Panc1 (cell line): Measurements from ENCODE around the gene TIA1. TPM values are rescaled to one million over a fixed set of nuclear protein-coding genes. Genes with fewer than 3 reads are reported as not detected.
"Not testable (repeated sequence)": the region's sequence is repeated elsewhere in the genome, so short reads cannot be mapped to it uniquely, and the experiment has no call there.

ENCODE experiments used
- ATAC-seq: fragments of 200-7000 bp; cut with Tn5 transposase; 2 replicates; pipeline ENCODE4 v1.9.1; 2020; ENCODE audit warnings: mild to moderate bottlenecking, moderate library complexity
- BruUV-seq: library from RNA; stranded (reverse); fragments of 400-500 nt; replicated peaks from 2 replicates; lab custom pipeline; 2021; lab: Mats Ljungman, UMichigan
- CTCF ChIA-PET: fragments of 300-600 bp; sonication (Branson Sonifier 250); formaldehyde crosslinking; loops from one replicate; lab custom pipeline; 2022; ENCODE audit warnings: antibody characterized with exemption; lab: Charles Lee
- POLR2A ChIA-PET: fragments of 300-600 bp; sonication (Branson Sonifier 250); formaldehyde crosslinking; loops from one replicate; lab custom pipeline; 2022; ENCODE audit warnings: antibody characterized with exemption; lab: Charles Lee
- DNase-seq: peaks from one replicate; pipeline ENCODE4 v3.0.0-alpha.2; 2010; ENCODE audit warnings: low read depth, low spot score
- H3K27ac ChIP-seq: 2 replicates; pipeline ENCODE4 v1.5.1; 2011; ENCODE audit warnings: mild to moderate bottlenecking, low read length, inconsistent platforms
- H3K27me3 ChIP-seq: fragments of 200-500 bp; sonication (Bioruptor generic); 2 replicates; pipeline ENCODE4 v1.6.0; 2014; ENCODE audit warnings: low read length, inconsistent platforms; ENCODE audit not compliant: control insufficient read depth, insufficient read depth
- H3K36me3 ChIP-seq: fragments of 200-500 bp; sonication (Bioruptor generic); 2 replicates; pipeline ENCODE4 v1.5.1; 2014; ENCODE audit warnings: inconsistent platforms, mild to moderate bottlenecking, low read length, moderate library complexity; ENCODE audit not compliant: control insufficient read depth, insufficient read depth
- H3K4me1 ChIP-seq: 2 replicates; pipeline ENCODE4 v1.5.1; 2011; ENCODE audit warnings: inconsistent platforms, mild to moderate bottlenecking, low read length, moderate library complexity; ENCODE audit not compliant: control insufficient read depth, insufficient read depth
- H3K4me3 ChIP-seq, 2 experiments: 2 replicates each; pipeline ENCODE4 v1.5.1; 2011 to 2012; ENCODE audit warnings: low read depth in 2 of 2, low read length in 2 of 2, mild to moderate bottlenecking in 2 of 2, inconsistent platforms in 1 of 2, moderate library complexity in 1 of 2
- H3K9me3 ChIP-seq: fragments of 200-500 bp; sonication (Bioruptor generic); 2 replicates; pipeline ENCODE4 v1.5.1; 2014; ENCODE audit warnings: low read depth, mild to moderate bottlenecking, inconsistent platforms, low read length, moderate library complexity; ENCODE audit not compliant: control insufficient read depth, insufficient read depth
- CTCF ChIP-seq: fragments of 450-650 bp; IDR thresholded peaks from 2 replicates; pipeline ENCODE4 v1.5.1; 2017; ENCODE audit warnings: mild to moderate bottlenecking
- POLR2AphosphoS5 ChIP-seq: IDR thresholded peaks from 2 replicates; pipeline ENCODE4 v1.6.1; 2012; ENCODE audit warnings: mild to moderate bottlenecking, low read depth, low read length, moderate library complexity
- REST ChIP-seq, 2 experiments: IDR thresholded peaks; 2 replicates each; pipeline ENCODE4 v1.6.1; 2011 to 2012; ENCODE audit warnings: low read depth in 2 of 2, control low read depth in 1 of 2, low read length in 1 of 2, mild to moderate bottlenecking in 1 of 2, moderate library complexity in 1 of 2; ENCODE audit not compliant: insufficient read depth in 1 of 2
- SIN3A ChIP-seq: IDR thresholded peaks from 2 replicates; pipeline ENCODE4 v1.6.1; 2012; ENCODE audit warnings: low read depth, mild to moderate bottlenecking, low read length, moderate library complexity, borderline replicate concordance; ENCODE audit not compliant: insufficient read depth
- TCF7L2 ChIP-seq: IDR thresholded peaks from 2 replicates; pipeline ENCODE4 v1.6.1; 2011; ENCODE audit warnings: mild to moderate bottlenecking, low read depth, low read length, inconsistent platforms
- in situ Hi-C: cut with HindIII; loops from 2 replicates; pipeline ENCODE4 v1.10.0; 2016; ENCODE audit warnings: low sequenced_read_pairs, low pct_unique_long_range_greater_than_20kb
- intact Hi-C: fragments of 100-400 bp; cut with micrococcal nuclease; formaldehyde crosslinking; loops from one replicate; pipeline ENCODE4 v1.10.0; 2022; ENCODE audit not compliant: unreplicated experiment
- total RNA-seq: library from RNA; stranded (reverse); gene quantifications from one replicate; pipeline ENCODE4 v1.2.1, GENCODE V29; 2021; ENCODE audit not compliant: unreplicated experiment

TIA1 gene
- total RNA-seq, 1 experiment from 2014 or later = 113 TPM

- CTCF ChIA-PET = no interaction called here
These were observed 74.9 kb downstream of the TIA1 start for GRCh38 chr2:70173520-70173919.

GRCh38 chr2:70169654-70170245 lies 78.7 kb downstream of the TIA1 start:
- intact Hi-C loops, H3K27ac ChIP-seq, H3K9me3 ChIP-seq, BruUV-seq, DNase-seq, H3K36me3 ChIP-seq, ATAC-seq, H3K4me1 ChIP-seq, CTCF ChIA-PET, POLR2A ChIA-PET, H3K4me3 ChIP-seq, in situ Hi-C loops, H3K27me3 ChIP-seq: not testable (repeated sequence)

More at GRCh38 chr2:70173520-70173919, 74.9 kb downstream of the TIA1 start:
- Histone ChIP-seq H3K4me3 (no peak overlapping the region), H3K27me3 (no peaks in the 10 kb centered on the region), H3K4me1 (no peaks in the 10 kb centered on the region), H3K36me3 (peaks cover 4% of the 10 kb centered on the region; the same call in 1 of the 2 replicates), H3K27ac (no peak overlapping the region), H3K9me3 (no peaks in the 10 kb centered on the region)
- intact Hi-C loops = no loop called here
- TF ChIP-seq POLR2AphosphoS5 (no peak), TCF7L2 (no peak), SIN3A (no peak), CTCF (no peak), REST (IDR thresholded peaks at IDR 0.05; ENCODE audit: insufficient read depth in 1 of 2, low read depth in 2 of 2, low read length in 1 of 2) (no peak)
- POLR2A ChIA-PET = no interaction called here
- no TSS peak for BruUV-seq
- ATAC-seq (no peak), DNase-seq (no peak)
- in situ Hi-C loops = no loop called here

- intact Hi-C loops = no loop called here
- in situ Hi-C loops = no loop called here
- ChIA-PET POLR2A (no interaction called here), CTCF (no interaction called here)
- H3K27ac ChIP-seq = no peak overlapping the region
- H3K4me1 ChIP-seq = no peaks in the 10 kb centered on the region
- ATAC-seq = no peak
- no peak overlapping the region for H3K4me3 ChIP-seq
- TF ChIP-seq CTCF = no peak
- TF ChIP-seq REST (IDR thresholded peaks at IDR 0.05; ENCODE audit: insufficient read depth in 1 of 2, low read depth in 2 of 2, low read length in 1 of 2) = no peak
- TF ChIP-seq SIN3A = no peak
- TF ChIP-seq TCF7L2 = no peak
- TF ChIP-seq POLR2AphosphoS5 = no peak
- DNase-seq = no peak
- no peaks in the 10 kb centered on the region for H3K36me3 ChIP-seq
- BruUV-seq = no TSS peak
- no peaks in the 10 kb centered on the region for H3K27me3 ChIP-seq
- no peaks in the 10 kb centered on the region for H3K9me3 ChIP-seq
These were observed 87.3 kb downstream of the TIA1 start for GRCh38 chr2:70161069-70161534.
